Measurements from ENCODE around the gene THBS1.

Gene THBS1

DNA sequence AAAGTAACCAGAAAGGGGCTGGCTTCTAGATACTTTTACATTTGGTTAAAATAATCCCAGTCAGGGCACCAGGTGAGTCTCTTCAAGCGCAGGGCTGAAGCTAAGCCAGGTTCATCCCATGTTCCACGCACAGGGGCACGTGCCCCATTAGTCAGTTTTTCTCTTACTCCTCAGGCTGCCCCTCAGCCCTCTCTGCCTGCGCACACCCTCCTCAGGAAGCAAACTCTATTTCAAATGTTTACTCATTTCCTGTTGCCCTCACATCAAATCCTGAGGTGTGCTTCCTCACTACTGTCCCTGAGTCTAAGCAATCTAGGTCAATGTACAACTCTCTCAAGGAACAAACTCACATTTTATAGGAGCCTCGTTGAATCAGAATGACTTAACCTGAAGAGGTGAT is 48.5 kb downstream of the THBS1 start:
- peak; percentile 18 to 53 for DNase-seq (ENCODE audit: low read depth in 2 of 2, low spot score in 1 of 2)

DNA sequence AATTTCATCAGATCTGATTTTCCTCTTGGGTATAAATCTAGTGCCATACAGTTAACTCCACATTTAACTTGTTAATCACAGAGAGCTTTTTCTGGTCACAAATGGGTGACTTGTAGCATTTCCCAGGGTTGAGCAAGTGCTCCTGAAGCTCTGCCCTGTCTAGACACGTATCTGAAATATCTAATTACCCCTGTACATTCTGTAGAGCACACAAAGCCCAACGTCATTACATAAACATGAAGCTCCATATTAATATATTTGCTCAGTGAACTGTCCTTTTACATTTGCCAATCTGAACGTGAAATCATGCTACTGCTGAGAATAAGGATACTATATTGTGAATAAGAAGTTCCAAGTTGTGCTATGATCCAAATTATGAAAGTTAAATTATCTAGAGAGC is 49.0 kb downstream of the THBS1 start:
- no peak for DNase-seq (ENCODE audit: low read depth in 2 of 2, low spot score in 1 of 2)

DNA sequence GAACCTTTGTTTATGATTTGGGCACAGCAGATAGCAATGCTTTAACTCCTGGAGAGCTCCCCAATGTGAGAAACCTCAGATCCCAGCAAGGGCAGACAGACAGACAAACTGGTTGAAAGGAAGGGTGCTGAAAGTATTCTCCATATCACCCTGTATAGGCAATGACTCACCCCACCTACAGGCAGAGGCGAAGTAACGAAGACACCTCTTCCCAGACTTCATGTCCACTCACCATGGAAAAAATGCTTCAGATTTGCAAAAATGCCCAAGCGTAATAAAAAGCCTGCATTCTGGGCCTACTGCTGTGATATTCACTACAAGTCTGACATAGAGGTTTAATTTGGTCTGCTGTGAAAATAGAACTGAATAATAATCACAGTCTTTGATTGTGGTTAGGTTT is 50.5 kb downstream of the THBS1 start:
- no peak for DNase-seq (ENCODE audit: low read depth in 2 of 2, low spot score in 1 of 2)

DNA sequence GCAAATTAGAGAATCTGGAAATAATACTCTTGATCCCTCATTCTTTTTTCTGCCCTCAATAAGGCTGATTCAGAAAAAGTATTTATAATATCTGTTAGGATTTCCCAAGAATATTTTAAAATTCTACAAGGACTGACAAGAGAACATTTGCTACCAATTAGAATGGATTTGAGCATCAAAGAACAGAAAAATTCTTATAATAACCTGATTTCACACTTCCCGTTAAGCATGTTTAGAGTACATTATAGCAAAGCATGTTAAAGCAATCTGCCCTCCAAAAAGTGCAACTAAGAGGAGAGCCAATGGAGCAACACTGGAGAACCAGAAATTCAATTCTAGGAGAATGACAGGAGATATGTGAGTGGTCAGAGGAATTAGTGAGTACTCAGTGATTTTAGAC is 57.2 kb downstream of the THBS1 start:
- DNase-seq (ENCODE audit: low read depth in 2 of 2, low spot score in 1 of 2) = no peak

DNA sequence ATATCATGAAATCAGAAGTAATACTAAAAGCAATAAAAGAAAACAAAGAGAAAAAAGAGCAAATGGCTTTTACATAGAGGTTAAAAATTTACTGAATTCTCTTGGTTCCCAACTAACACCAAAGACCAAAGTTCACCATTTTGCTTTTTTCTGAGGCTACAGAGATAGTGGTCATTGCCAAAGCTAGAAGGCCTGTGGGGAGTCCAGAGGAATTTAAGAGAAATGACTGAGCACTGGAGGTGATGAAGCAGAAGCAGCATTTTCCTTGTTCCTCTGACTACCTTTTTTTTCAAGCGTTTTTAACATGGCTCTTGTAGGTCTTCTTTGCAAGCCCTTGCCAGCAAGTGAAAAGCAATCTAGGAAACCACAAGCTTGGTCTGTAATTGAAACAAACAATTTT is 58.2 kb downstream of the THBS1 start:
- no peak for DNase-seq (ENCODE audit: low read depth in 2 of 2, low spot score in 1 of 2)

DNA sequence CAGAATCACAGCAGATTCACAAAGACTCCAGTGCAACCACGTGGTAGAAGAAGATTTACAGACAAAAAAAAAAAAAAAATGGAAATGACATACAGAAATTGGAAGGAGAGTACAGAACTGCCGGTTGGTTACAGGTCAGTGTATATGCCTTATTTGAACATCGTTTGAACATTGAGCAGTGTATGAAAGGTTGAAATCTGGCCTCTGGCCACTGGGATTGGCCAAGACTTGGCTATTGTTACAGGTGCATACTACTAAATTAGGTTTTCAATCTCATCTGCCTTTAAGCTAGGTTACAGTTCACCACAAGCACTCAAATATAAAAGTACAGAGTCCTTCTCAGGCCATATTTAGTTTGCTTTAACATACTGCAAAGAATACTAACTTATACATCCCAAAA is 59.8 kb downstream of the THBS1 start:
- no peak for DNase-seq (ENCODE audit: low read depth in 2 of 2, low spot score in 1 of 2)

DNA sequence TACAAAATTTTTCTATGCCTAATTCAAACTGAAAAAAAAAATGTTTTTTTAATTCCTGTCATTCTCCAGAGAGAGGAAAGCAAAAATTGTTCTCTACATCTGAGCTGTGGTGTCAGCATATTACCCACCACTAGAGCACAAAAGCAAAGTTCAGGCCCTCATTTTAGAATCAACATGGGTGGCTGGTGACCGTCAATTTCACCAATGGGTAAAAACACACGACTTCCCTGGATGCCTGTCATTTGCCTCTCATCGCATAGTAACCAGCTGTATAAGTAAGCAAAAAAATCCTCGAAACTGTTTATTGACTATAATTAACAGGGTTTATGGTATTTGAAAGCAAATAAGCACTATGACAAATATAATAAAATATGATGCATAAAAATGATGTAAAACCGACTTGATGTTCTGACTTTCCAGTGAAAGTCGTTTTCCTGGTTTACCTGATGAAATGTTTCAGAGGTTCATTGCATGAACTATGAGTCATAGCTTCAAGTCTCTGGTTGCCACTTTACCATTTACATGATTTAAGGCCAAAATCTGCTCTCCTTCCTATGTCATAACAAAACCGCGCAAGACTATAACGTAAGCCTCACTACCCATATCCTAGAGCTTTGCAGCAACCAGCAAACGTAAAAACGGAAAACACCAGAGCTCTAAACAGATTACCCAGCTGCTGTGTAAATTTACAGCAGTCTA is 60.5 kb downstream of the THBS1 start:
- no peak for DNase-seq (ENCODE audit: low read depth in 2 of 2, low spot score in 1 of 2)

DNA sequence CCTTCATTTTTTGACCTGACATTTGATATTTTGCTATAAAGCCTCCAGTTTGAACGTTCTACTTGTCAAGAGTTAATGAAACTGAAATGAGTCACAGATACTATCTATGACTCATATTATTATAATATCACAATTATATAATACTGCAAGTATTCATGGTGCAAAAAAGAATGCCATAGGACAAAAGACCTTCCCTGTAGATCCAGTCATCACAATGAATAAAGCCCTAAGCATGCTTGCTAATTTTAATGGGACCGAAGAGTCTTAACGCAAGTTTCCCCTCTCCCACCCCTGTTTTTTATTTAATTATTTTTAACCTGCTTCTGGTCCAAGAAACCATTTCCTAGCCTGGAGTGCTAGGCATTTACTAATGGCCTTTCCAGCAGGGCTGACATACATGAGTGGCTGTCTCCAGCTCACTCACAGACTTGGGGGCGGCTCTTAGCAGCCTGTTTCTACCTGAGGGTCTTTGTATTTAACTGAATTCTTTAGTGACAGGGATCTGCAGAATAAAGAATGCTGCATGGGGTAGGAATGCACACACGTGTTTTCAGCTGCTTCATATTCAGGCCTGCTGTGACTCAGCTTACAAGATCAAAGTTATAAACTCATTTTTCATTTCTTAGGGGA is 61.2 kb downstream of the THBS1 start:
- DNase-seq (ENCODE audit: low read depth in 2 of 2, low spot score in 1 of 2) = no peak

DNA sequence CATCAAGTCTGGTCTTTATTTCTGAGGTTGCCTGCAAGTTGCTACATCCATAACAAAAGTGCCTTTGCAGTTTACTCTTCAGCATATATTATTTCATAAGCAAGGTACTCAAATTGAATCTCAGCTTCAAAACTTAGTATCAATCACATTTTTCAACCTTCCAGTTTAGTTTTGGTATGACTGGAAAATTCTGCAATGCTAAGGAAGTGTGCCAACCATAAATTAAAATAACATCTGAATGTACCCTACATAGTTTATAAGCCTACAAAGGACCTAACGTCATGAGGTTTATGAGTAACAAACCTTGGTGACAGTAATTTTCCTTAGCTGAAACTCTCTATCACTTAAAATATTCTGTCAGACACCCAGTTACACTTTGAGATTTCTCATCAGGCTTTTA is 62.8 kb downstream of the THBS1 start:
- no peak for DNase-seq (ENCODE audit: low read depth in 2 of 2, low spot score in 1 of 2)

DNA sequence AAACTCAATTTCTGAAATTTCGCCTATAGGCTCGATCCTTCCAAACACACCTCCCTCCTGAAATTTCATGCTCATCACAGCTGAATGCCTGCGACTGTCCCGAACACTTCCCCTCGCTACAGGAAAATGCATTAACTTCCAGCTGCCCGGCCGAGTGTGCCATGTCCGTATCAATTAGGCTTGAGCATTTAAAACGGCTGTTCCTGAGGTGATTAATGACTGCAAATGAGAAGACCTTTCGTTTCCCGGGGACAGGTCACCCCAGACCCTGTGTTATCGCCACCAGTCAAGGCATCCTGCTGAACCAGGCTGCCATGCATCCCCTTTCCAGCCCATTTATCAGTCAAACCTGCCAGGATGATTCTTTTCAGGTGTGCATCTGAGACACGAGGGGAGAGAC is 63.3 kb downstream of the THBS1 start:
- DNase-seq (ENCODE audit: low read depth in 2 of 2, low spot score in 1 of 2) = no peak

DNA sequence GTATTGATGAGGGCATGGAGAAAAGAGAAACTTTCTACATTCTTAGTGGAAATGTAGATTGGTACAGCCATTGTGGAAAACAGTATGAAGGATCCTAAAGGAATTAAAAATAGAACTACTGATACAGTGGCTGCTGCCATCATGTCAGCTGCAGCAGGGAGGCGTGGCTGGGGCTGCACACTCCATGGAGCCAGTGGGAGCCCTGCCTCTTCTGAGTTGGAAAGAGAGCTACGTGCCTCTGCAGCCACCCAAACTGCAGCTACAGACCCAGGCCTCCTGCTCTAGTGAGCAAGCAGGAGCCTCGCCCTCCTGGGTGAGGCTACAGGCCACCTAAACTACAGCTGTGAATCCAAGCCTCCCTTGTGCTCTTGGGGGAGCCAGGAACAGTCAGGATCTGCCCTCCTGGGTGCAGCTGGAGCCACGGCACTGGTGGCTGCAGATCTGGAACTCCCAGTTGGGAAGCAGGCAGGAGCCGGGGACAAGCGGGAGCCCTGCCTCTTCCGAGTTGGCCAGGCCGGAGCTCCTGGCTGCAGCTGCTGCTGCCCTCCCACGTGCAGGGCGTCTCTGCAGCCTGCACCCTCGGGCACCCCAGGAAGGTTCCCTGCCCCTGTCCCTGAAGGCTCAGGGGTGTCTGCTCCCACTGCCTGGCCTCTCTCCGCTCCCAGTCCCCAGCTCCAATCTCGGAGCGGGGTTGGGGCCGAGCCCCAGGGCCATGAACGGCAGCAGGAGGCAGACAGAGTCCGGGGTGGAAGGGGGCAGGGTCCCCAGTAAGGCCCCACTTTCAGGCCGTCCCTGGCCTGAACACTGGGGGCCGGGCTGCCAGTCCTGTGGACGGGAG is 64.5 kb downstream of the THBS1 start:
- no peak for DNase-seq (ENCODE audit: low read depth in 2 of 2, low spot score in 1 of 2)

DNA sequence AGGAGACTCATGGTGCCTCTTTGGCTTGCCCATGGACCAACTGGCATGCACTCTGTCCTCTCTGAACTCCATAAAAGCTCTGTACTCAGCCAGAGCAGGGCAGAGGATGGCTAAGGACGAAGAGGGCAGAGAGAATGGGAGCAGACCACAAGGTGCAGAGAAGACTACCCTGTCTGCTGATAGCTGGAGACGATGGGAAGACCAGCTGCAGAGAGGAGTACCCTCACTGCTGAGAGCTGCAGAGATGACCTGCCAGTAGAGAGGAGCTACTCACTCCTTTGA is 65.0 kb downstream of the THBS1 start:
- DNase-seq (ENCODE audit: low read depth in 2 of 2, low spot score in 1 of 2) = no peak

DNA sequence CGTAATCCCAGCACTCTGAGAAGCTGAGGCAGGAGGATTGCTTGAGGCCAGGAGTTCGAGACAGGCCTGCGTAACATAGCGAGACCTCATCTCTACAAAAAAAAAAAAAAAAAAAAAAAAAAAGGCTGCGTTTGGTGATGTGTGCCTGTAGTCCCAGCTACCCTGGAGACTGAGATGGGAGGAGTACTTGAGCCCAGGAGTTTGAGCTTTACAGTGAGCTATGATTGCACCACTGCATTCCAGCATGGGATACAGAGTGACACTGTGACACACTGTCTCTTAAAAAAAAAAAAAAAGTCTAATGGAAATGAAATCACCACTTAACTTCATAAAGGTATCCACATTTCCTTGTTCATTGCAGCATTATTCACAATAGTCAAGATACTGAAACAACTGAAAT is 65.5 kb downstream of the THBS1 start:
- no peak for DNase-seq (ENCODE audit: low read depth in 2 of 2, low spot score in 1 of 2)

All from stimulated activated CD8-positive, alpha-beta memory T cell treated with anti-CD3 and anti-CD28 coated beads, Interleukin-4, amount 100 ng/mL, for 1 hour (primary cell).